ENCODE data around the gene NUDT4.
"Not testable (repeated sequence)": the region's sequence is repeated elsewhere in the genome, so short reads cannot be mapped to it uniquely, and the experiment has no call there.

Gene NUDT4

GRCh38 chr12:93399183-93399863 is 21.6 kb downstream of the NUDT4 start:
- peak; percentile 93 for FAIRE-seq
- not testable (repeated sequence) for DNase-seq (ENCODE audit: low spot score)

DNA sequence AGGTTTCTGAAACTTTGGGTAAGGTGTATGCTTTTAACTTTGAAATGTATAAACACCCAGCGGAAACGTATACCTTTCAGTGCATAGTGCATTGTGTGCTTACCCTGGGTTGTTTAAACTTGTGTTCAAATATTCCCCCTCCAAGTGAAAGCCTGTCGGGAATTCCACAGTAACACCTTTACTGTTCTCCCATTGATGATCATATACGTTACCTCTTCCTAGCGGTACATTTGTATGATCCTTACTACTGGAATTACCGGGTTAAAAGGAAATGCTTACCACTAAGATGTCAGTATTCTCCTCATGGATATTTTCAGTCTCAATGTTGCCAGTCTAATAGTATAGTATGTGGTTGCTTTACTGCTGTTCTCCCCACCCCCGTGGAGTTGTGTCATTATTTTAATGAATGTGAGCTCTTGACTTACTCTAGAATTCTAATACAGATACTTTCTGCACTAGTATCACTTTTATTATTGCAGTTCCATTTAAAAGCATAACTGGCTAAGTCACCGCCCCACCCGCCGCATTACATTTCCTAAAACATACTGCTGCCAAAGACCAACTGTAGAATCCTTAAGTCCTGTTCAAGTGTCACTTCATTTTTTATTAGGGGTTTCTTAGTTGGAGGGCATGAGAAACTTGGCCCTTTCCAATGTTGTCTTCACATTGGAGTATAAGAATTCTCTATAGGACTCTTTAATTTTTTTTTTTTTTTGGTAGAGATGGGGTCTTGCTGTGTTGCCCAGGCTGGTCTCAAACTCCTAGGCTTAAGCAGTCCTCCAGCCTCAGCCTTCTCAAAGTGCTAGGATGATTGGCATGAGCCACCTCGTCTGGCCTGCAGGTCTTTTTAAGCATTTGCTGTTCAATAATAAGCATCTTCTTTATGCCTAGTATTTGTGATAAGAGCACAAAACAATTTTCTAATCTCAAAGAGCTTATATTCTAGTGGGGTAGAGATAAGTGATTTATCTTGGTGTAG is 24.9 kb downstream of the NUDT4 start:
- FAIRE-seq (no peak), DNase-seq (ENCODE audit: low spot score) (no peak)

DNA sequence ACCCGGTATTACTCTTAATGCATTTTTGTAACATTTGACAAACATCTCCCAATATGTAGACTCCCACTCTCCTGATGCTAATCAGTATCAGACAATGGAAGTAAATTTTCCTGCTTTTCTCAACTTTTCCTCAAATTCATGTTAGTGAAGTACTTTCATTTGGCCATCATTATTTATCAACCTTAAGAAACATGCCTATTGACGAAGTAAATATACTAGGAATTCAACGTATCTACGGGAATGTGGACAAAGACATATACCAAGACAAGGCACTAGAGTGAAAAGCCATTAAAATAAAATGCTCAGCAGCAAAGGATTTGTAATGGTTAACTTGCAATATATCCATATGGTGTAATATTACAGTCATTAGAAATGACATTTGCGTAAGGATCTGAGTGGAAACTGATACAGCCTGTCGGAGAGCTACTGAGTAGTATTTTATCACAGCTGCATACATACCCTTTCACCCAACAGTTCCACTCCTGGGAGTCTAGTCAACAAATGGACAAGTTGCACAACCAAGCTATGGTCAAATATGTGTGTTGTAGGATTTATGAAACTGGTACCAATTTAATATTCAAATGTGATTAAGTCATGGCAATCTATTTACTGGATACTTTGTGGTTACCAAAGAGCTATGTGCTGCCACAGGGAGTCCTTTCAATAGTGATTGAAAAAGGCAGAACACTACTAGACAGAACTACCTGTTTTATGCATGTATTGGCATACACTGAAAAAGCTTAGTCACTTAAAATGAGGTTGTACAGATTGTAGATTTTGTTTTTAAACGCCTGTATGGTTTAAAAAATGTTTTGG is 26.5 kb downstream of the NUDT4 start:
- DNase-seq (ENCODE audit: low spot score) (no peak), FAIRE-seq (no peak)

GRCh38 chr12:93404961-93405849 is 27.5 kb downstream of the NUDT4 start:
- FAIRE-seq = no peak
- DNase-seq (ENCODE audit: low spot score) = no peak

DNA sequence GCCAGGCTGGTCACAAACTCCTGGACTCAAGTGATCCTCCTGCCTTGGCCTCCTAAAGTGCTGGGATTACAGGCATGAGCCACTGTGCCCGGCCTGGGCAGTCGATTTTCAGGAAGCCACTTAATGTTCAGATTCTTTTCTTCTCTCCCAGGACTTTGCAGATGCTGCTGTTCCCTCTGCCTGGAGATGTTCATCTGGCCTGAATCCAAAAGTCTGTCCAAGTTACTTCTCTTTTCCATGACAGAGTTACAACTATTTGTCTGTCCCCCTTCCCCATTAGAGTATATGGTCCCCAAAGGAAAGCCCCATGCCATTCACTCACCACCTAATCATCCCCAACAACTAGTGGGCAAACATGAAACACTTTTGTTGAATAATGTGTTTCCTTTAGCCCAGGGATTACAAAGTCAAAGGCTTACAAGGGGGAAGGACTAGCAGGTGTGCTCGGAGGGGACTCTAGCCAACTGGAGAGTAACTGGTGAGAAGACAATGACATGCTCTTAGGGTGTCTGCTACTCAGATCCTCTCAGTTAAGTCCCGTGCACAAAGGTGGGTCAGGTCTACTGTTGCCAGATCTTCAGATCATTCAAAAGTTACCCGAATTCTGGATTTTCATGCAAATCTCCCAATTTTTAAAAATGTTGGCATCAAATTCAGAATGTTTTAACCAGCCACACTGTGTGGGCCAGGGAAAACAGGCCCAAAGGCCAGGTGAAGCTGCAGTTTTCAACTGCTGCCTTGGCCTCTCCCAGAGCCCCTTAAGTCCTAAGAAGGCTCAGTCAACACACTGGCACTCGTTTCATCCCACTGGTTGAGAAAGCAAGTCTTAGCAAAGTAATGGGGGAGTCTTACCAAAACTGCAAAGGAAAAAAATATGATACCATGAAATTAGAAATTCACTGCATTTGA is 29.6 kb downstream of the NUDT4 start:
- FAIRE-seq (no peak), DNase-seq (ENCODE audit: low spot score) (no peak)

DNA sequence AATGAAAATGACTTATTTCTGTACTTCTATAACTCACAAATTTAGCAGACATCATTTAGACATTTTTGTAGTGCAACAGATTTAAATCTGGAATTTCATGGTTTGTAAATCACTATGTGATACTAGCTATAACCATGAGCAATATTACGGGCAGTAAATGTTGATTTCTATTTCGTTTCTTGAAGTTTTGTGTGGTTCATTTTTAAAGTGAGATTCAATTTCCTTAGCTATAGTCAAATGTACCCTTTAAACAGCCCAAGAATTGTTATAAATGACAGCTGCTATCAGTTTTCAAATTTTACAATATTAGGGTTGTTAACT is 30.2 kb downstream of the NUDT4 start:
- FAIRE-seq = no peak
- DNase-seq (ENCODE audit: low spot score) = no peak

- DNase-seq (ENCODE audit: low spot score) (no peak), FAIRE-seq (no peak)
Measured at GRCh38 chr12:93408813-93409212, 31.1 kb downstream of the NUDT4 start.

- FAIRE-seq; DNase-seq (ENCODE audit: low spot score): not testable (repeated sequence)
Measured at GRCh38 chr12:93409343-93410187, 31.8 kb downstream of the NUDT4 start.

DNA sequence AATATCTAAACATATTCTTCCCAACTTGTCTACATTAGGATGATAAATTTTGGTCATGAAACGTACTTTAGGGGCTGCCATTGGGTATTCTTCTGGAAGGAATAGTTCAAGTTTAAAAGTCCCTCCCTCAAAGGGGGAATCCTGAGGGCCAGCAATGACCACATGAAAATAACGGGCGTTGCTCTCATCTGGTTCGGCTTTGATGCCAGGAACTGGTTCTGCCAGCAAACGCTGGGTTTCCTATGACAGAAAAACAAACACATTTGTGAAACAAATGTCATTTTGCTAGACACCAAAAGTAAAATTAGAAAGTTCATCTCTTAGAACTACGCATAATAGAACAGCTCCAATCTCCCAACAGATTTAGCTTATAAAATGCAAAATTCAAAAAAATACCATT is 33.3 kb downstream of the NUDT4 start:
- not testable (repeated sequence) for FAIRE-seq; DNase-seq (ENCODE audit: low spot score)

DNA sequence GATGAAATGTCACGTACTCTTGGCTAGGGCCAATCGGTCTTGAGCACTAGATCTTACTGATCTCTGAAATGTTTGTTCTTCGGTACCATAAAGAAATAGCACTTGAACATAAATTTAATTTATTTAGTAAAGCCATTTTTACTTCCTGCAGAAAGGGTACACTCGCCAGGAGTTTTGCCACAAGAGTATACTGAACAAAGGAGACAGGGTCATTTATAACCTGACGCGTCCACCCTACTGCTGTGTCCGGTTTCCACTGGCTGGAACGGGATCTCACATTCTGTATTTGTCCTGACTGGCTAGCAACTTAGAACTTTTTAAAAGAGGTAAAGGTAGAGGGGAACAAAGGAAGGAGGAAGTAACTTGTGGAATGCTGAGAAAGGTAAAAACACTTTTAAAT is 34.7 kb downstream of the NUDT4 start:
- not testable (repeated sequence) for DNase-seq (ENCODE audit: low spot score); FAIRE-seq

GRCh38 chr12:93413064-93413463 is 35.3 kb downstream of the NUDT4 start:
- DNase-seq (ENCODE audit: low spot score) (no peak), FAIRE-seq (no peak)

- FAIRE-seq = no peak
Measured at GRCh38 chr12:93415723-93416464, 38.2 kb downstream of the NUDT4 start.

GRCh38 chr12:93417967-93418480 is 40.3 kb downstream of the NUDT4 start:
- DNase-seq (ENCODE audit: low spot score) (no peak), FAIRE-seq (no peak)

More at GRCh38 chr12:93415723-93416464, 38.2 kb downstream of the NUDT4 start:
- no peak for DNase-seq (ENCODE audit: low spot score)

- peak; percentile 69 for FAIRE-seq
Measured at GRCh38 chr12:93419388-93420034, 41.8 kb downstream of the NUDT4 start.

DNA sequence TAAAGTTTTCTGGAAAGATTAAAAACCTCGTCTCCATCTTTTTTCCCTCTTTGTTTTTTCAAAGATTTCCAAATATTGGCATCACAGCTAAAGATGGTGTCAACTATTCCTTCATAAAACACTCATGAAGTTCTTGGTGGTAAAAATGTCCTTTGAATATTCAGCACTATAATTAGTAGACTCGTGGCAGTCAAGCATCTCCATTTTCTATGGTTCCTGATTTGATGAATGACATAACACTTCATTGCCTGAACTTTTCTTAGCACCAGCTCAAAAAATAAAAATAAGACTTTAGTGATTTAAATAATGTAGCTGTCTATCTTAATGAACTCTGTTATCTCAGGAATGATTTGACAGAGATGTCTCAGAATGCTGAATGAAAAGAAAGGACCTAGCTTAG is 44.3 kb downstream of the NUDT4 start:
- DNase-seq (ENCODE audit: low spot score) = no peak
- FAIRE-seq = no peak

More at GRCh38 chr12:93419388-93420034, 41.8 kb downstream of the NUDT4 start:
- peak; percentile 11 for DNase-seq (ENCODE audit: low spot score)

DNA sequence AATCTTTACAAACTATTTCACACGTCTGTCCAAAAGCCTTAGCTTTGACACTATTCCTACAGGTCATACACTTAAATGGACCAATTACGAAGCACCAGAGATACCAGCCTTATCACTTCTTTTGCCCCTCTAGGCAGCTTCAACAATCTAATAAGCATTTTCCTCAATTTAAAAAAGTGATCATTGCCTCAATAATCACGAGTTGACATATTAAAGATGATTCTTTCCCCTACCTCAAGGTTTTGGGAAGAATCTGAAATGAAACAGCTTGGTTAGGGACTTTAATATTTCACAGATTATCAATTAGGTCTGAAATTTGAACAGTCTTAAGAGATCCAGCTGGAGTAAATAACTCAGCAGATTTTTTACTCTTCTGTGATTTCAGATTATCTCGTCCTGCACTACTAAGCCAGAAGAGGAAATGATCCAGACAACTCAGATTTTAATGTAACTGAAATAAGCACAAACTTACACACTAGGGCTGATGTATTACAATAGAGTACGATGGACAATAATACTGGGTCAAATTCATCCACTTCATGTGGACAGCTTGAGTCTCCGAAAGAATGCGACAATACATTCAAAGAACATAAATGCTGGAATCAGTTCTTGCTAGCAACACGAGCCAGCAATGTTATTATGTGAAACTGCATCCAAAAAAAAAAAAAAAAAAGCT is 48.1 kb downstream of the NUDT4 start:
- no peak for FAIRE-seq
- DNase-seq (ENCODE audit: low spot score) = no peak

GRCh38 chr12:93426412-93426805 is 48.7 kb downstream of the NUDT4 start:
- FAIRE-seq (no peak), DNase-seq (ENCODE audit: low spot score) (no peak)
